Activated naive CD8-positive, alpha-beta T cell treated with anti-CD3 and anti-CD28 coated beads, Interleukin-2, amount 10 ng/mL, durations not matched to agents 7 days and 5 days (primary cell): ENCODE data around the gene PSMC3IP. TPM values are rescaled to one million over a fixed set of nuclear protein-coding genes. Genes with fewer than 3 reads are reported as not detected.

ENCODE experiments used
- ATAC-seq: fragments of 150-1000 bp; cut with Tn5 transposase; one replicate; pipeline ENCODE4 v1.10.0; 2021; ENCODE audit warnings: low read depth, moderate library complexity
- POLR2A ChIA-PET: fragments of 350-600 bp; sonication (Branson Sonifier 250); formaldehyde crosslinking; loops from one replicate; lab custom pipeline; 2021; ENCODE audit warnings: antibody characterized with exemption; lab: Charles Lee
- DNase-seq: peaks from one replicate; pipeline ENCODE4 v3.0.0; 2021
- H3K27ac Mint-ChIP-seq: one replicate; pipeline ENCODE4 v1.8.0; 2022; ENCODE audit warnings: mild to moderate bottlenecking, mixed read lengths
- H3K27me3 Mint-ChIP-seq: one replicate; pipeline ENCODE4 v1.8.0; 2022; ENCODE audit warnings: mild to moderate bottlenecking, moderate library complexity, mixed read lengths
- H3K36me3 Mint-ChIP-seq: one replicate; pipeline ENCODE4 v1.8.0; 2021; ENCODE audit warnings: mild to moderate bottlenecking, mixed read lengths
- H3K4me1 Mint-ChIP-seq: one replicate; pipeline ENCODE4 v1.8.0; 2021; ENCODE audit warnings: mixed read lengths
- H3K4me3 Mint-ChIP-seq: one replicate; pipeline ENCODE4 v1.8.0; 2022; ENCODE audit warnings: mild to moderate bottlenecking, moderate library complexity, mixed read lengths
- H3K9me3 Mint-ChIP-seq: one replicate; pipeline ENCODE4 v1.8.0; 2021; ENCODE audit warnings: mixed read lengths
- total RNA-seq, 2 experiments: library from RNA; stranded (reverse); gene quantifications; one replicate each; pipeline ENCODE4 v1.2.3, GENCODE V29; 2021

PSMC3IP gene
- total RNA-seq, 2 experiments from 2014 or later = 15.9 to 16.9 TPM

DNA sequence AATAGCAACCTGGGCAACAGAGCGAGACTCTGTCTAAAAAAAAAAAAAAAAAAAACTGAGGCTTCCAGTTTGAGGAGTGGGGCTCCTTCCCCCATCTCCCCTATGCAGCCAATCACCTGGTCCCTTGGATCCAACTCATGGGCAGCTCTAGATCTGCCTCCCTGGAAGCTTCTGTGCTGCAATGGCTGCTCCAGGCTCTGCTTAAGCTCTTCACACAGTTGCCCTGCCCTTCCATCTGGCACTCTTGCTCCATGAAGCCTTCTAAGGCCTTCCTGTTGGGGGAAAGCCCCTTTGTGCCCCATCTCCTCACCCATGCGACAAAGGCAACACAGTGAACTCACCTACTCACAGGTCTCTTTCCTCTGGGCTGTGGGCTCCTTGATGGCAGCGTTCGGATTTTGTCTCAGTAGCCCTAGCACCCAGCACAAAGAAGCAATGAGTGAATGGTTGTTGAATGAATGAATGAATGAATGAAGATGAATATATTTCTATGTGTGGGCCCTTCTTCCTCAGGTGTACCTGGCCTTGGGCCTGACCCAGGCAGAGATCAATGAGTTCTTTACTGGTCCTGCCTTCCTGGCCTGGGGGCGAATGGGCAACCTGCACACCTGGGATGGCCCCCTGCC, 39.6 kb downstream of the PSMC3IP start:
- H3K27ac Mint-ChIP-seq = peak overlapping the region; percentile 61

DNA sequence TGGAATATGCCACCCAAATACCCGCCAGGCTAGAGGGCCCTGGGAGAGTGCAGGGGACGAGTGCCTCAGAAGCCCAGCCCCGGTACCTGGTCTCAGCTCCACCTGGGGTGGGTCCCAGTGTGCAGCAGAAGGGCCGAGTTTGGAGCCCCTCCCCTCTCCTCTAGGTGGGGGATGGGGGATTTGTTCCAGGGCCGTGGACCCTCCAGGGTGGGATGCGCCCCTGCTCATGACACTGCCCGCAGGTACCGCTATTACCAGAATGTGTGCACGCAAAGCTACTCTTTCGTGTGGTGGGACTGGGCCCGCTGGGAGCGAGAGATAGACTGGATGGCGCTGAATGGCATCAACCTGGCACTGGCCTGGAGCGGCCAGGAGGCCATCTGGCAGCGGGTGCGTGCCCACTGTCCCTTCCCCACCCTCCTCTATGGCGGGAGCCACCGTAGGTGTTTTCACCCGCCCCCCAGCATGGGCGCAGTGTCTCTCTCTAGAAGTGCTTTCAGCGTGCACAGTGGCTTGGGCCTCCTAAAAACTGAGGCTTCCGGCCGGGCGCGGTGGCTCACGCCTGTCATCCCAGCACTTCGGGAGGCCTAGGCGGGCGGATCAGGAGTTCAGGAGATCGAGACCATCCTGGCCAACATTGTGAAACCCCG, 40.2 kb downstream of the PSMC3IP start:
- peak overlapping the region; percentile 73 for H3K27ac Mint-ChIP-seq
- H3K27me3 Mint-ChIP-seq = peaks cover 2% of the 10 kb centered on the region
- H3K9me3 Mint-ChIP-seq = no peaks in the 10 kb centered on the region
- peak overlapping the region; percentile 88 for H3K4me3 Mint-ChIP-seq
- peaks cover 38% of the 10 kb centered on the region for H3K4me1 Mint-ChIP-seq
- ATAC-seq (no peak), DNase-seq (no peak)
- POLR2A ChIA-PET = interaction anchor here (0.7 to 2.8 kb wide), 7 partner anchors 12 to 289 kb away, joined by 3 to 17 read pairs (median 6); partner anchors contain the start of genes MLX, PSMC3IP and STAT5A
- peaks cover 11% of the 10 kb centered on the region for H3K36me3 Mint-ChIP-seq

More for the DNA sequence above, 39.6 kb downstream of the PSMC3IP start:
- Mint-ChIP-seq H3K9me3 (no peaks in the 10 kb centered on the region), H3K36me3 (peaks cover 11% of the 10 kb centered on the region), H3K27me3 (peaks cover 2% of the 10 kb centered on the region), H3K4me3 (peak overlapping the region; percentile 88), H3K4me1 (peaks cover 38% of the 10 kb centered on the region)
- no peak for DNase-seq
- no peak for ATAC-seq
- POLR2A ChIA-PET = interaction anchor here (0.7 to 2.8 kb wide), 3 partner anchors 16 to 290 kb away, joined by 3 to 17 read pairs (median 9); partner anchors contain the start of gene MLX

DNA sequence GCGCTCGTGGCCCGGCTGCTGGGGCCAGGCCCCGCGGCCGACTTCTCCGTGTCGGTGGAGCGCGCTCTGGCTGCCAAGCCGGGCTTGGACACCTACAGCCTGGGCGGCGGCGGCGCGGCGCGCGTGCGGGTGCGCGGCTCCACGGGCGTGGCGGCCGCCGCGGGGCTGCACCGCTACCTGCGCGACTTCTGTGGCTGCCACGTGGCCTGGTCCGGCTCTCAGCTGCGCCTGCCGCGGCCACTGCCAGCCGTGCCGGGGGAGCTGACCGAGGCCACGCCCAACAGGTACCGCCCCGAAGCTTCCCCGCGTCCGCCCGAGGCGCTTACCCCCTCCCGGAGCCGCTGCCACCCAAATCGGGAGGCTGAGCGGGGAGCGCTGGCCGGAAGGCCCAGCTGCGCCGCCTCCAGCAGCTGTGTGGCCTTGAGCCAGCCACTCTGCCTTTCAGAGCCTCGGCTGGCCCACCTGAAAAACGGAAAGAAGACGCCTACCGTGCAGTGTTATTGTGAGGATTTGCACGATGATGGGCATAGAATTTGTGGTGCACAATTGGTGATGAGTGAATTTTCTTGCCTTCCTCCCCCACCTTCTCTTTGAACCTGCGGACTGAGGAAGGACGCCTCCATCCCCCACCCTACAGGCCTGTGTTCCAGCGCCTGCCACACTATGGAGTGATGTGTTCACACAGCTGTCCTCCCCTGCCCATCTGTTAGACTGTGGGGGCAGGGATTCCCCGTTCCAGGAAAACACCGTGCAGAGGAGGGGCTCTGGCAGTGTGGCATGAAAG, 41.0 kb downstream of the PSMC3IP start:
- DNase-seq (peak; percentile 84), ATAC-seq (peak; percentile 68)
- POLR2A ChIA-PET = interaction anchor here (0.5 to 2.8 kb wide), 15 partner anchors 9 to 824 kb away, joined by 3 to 17 read pairs (median 5); partner anchors contain the start of genes MLX, PSMC3IP and STAT5A
- Mint-ChIP-seq H3K27ac (peak overlapping the region; percentile 73), H3K36me3 (peaks cover 11% of the 10 kb centered on the region), H3K4me3 (peak overlapping the region; percentile 88), H3K4me1 (peaks cover 37% of the 10 kb centered on the region), H3K9me3 (no peaks in the 10 kb centered on the region), H3K27me3 (peaks cover 2% of the 10 kb centered on the region)

DNA sequence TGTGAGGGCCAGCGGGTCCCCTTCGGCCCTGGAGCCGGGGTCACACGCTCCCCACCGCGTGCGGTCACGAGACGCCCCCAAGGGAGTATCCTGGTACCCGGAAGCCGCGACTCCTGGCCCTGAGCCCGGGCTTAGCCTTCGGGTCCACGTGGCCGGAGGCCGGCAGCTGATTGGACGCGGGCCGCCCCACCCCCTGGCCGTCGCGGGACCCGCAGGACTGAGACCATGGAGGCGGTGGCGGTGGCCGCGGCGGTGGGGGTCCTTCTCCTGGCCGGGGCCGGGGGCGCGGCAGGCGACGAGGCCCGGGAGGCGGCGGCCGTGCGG, 41.5 kb downstream of the PSMC3IP start, which contains the start of gene NAGLU:
NAGLU (plus strand) TSS at position 194 of the 324 bp plus-strand sequence; CDS start at position 226, 32 bp downstream.
- ATAC-seq (peak; percentile 87), DNase-seq (peak; percentile 91)
- Mint-ChIP-seq H3K4me3 (peak within 1 kb of the TSS; percentile 88), H3K36me3 (peaks cover 11% of the 10 kb centered on the region), H3K27me3 (peaks cover 2% of the 10 kb centered on the region), H3K9me3 (no peaks in the 10 kb centered on the region), H3K4me1 (peaks cover 37% of the 10 kb centered on the region), H3K27ac (peak within 1 kb of the TSS; percentile 79)
- POLR2A ChIA-PET = interaction anchor here (0.8 to 2.8 kb wide), 15 partner anchors 9 to 825 kb away, joined by 3 to 17 read pairs (median 4); partner anchors contain the start of genes DHX58, MLX, PSMC3IP and STAT5A

DNA sequence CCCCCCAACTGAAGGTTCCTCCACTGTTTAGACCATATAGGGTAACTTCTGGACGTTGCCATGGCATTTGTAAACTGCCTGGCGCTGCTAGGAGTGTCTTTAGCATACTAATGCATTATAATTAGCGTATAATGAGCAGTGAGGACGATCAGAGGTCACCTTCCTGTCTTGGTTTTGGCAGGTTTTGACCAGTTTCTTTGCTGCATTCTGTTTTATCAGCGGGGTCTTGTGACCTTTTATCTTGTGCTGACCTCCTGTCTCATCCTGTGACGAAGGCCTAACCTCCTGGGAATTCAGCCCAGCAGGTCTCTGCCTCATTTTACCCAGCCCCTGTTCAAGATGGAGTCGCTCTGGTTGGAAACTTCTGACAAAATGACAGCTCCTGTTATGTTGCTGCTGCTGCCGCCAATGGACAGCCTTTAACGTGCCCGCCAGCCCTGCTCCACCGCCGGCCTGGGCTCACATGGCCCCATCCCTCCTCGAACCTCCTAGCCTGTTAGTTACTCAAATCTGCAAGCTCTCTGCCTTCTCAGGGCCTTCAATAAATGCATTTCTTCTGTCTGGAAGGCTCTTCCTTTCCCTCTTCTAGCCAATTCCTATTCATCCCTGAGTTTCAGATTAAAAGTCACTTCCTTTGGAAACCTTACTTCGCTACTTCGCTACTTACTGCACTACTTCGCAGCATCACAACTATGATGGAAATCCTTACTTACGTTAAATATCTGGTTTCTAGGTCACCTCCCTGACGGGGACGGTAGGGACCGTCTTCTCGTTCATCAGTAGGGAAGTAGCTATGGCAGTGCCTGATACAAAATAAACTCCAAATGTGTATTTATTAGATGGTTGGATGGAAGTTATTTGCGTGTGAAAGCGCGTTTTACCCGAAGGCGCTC, 42.1 kb downstream of the PSMC3IP start:
- H3K4me1 Mint-ChIP-seq = peaks cover 38% of the 10 kb centered on the region
- H3K9me3 Mint-ChIP-seq = no peaks in the 10 kb centered on the region
- H3K27me3 Mint-ChIP-seq = peaks cover 2% of the 10 kb centered on the region
- POLR2A ChIA-PET = interaction anchor here (0.8 to 2.8 kb wide), 14 partner anchors 8 to 825 kb away, joined by 3 to 17 read pairs (median 4); partner anchors contain the start of genes DHX58, MLX, PSMC3IP and STAT5A
- DNase-seq (no peak), ATAC-seq (no peak)
- H3K4me3 Mint-ChIP-seq = peak overlapping the region; percentile 87
- peak overlapping the region; percentile 79 for H3K27ac Mint-ChIP-seq
- peaks cover 11% of the 10 kb centered on the region for H3K36me3 Mint-ChIP-seq

DNA sequence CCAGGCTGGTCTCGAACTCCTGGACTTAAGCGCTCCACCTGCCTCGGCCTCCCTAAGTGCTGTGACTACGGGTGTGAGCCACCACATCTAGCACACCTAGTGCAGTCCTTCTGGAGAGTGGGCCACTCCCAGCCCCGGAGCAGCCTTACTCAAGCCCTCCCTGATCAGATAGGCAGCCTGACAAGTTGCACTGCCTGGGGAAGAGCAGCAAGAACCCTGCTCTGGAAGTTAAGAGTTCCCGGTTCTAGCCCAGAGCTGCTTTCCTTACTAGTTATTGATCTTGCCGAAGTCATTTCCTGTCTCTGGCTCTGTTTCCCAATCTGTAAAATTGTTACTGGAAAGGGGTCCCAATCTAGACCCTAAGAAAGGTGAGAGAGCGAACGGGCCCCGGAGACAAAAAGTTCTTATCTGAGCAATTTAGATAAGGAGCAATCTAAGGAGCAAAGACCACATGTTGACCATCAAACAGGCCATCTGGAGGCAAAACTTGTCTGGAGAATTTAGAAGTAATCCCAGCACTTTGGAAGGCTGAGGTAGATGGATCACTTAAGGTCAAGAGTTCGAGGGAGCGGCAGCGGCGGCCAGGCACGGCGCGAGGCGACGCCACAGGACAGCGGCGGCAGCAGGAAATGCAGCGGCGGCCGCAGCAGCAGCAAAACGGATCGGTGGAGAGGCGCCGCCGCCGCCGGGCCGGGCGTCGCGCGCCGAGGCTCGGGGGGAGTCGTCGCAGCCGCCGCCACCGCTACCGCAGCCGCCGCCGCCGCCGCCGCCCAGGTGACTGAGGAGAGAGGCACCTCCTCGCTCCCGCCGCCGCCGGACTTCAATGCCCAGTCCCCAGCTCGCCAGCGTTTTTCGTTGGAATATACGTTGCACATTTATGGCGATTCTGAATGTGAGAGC, 45.8 kb downstream of the PSMC3IP start:
- POLR2A ChIA-PET = interaction anchor here (0.7 to 2.1 kb wide), 2 partner anchors 9 to 335 kb away, joined by 6 to 7 read pairs; no protein-coding TSS in a partner anchor
- Mint-ChIP-seq H3K27me3 (peaks cover 2% of the 10 kb centered on the region), H3K9me3 (no peaks in the 10 kb centered on the region), H3K4me1 (peaks cover 42% of the 10 kb centered on the region), H3K36me3 (peaks cover 2% of the 10 kb centered on the region), H3K27ac (peak overlapping the region; percentile 75), H3K4me3 (peak overlapping the region; percentile 79)
- peak; percentile 72 for DNase-seq
- peak; percentile 12 for ATAC-seq

DNA sequence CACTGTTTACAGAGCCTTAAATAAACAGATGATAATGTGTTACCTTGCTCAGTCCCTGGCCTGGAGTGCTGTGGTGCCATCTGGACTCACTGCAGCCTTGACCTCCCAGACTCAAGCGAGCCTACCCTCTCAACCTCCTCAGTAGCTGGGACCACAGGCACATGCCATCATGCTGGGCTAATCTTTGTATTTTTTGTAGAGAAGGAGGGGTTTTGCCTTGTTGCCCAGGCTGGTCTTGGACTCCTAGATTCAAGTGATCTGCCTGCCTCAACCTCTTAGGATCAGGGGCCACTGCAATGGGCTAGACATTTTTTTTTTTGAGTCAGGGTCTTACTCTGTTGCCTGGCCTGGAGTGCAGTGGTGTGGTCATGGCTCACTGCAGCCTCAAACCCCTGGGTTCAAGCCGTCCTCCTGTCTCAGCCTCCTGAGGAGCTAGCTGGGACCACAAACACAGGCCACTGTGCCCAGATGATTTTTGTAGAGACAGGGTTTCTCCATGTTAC, 46.5 kb downstream of the PSMC3IP start:
- Mint-ChIP-seq H3K4me1 (peaks cover 45% of the 10 kb centered on the region), H3K27me3 (peaks cover 2% of the 10 kb centered on the region), H3K9me3 (no peaks in the 10 kb centered on the region), H3K4me3 (peak overlapping the region; percentile 79), H3K36me3 (peaks cover 2% of the 10 kb centered on the region), H3K27ac (peak overlapping the region; percentile 61)
- POLR2A ChIA-PET = interaction anchor here (1.4 to 2.1 kb wide), 2 partner anchors 10 to 218 kb away, joined by 6 read pairs; no protein-coding TSS in a partner anchor
- ATAC-seq (no peak), DNase-seq (no peak)

DNA sequence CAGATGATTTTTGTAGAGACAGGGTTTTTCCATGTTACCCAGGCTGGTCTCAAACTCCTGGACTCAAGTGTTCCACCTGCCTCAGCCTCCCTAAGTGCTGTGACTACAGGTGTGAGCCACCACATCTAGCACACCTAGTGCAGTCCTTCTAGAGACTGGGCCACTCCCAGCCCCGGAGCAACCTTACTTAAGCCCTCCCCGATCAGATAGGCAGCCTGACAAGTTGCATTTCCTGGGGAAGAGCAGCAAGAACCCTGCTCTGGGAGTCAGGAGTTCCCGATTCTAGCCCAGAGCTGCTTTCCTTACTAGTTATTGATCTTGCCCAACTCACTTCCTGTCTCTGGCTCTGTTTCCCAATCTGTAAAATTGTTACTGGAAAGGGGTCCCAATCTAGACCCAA, 48.5 kb downstream of the PSMC3IP start:
- DNase-seq (no peak), ATAC-seq (no peak)
- no peak overlapping the region for H3K4me3 Mint-ChIP-seq
- peaks cover 6% of the 10 kb centered on the region for H3K27me3 Mint-ChIP-seq
- H3K27ac Mint-ChIP-seq = peak overlapping the region; percentile 89
- H3K36me3 Mint-ChIP-seq = no peaks in the 10 kb centered on the region
- peaks cover 41% of the 10 kb centered on the region for H3K4me1 Mint-ChIP-seq
- no peaks in the 10 kb centered on the region for H3K9me3 Mint-ChIP-seq
- POLR2A ChIA-PET = interaction anchor here (0.7 to 1.2 kb wide), 2 partner anchors 11 to 275 kb away, joined by 3 read pairs; no protein-coding TSS in a partner anchor

DNA sequence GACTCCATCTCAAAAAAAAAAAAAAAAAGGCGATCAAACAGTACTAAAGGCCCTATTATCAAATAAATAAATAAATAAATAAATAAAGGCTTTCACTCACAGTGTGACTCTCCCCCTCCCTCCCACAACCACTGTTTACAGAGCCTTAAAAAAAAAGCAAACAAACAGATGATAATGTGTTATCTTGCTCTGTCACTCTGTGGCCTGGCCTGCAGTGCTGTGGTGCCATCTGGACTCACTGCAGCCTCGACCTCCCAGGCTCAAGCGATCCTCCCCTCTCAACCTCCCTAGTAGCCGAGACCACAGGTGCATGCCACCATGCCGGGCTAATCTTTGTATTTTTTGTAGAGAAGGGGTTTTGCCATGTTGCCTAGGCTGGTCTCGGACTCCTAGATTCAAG, 49.6 kb downstream of the PSMC3IP start:
- ATAC-seq (no peak), DNase-seq (no peak)
- H3K4me1 Mint-ChIP-seq = peaks cover 41% of the 10 kb centered on the region
- POLR2A ChIA-PET = interaction anchor here (0.8 to 1.3 kb wide), 3 partner anchors 8 to 113 kb away, joined by 3 to 5 read pairs (median 4); partner anchors contain the start of gene NAGLU
- peaks cover 3% of the 10 kb centered on the region for H3K27me3 Mint-ChIP-seq
- H3K4me3 Mint-ChIP-seq = no peak overlapping the region
- H3K36me3 Mint-ChIP-seq = no peaks in the 10 kb centered on the region
- H3K27ac Mint-ChIP-seq = no peak overlapping the region
- H3K9me3 Mint-ChIP-seq = no peaks in the 10 kb centered on the region

DNA sequence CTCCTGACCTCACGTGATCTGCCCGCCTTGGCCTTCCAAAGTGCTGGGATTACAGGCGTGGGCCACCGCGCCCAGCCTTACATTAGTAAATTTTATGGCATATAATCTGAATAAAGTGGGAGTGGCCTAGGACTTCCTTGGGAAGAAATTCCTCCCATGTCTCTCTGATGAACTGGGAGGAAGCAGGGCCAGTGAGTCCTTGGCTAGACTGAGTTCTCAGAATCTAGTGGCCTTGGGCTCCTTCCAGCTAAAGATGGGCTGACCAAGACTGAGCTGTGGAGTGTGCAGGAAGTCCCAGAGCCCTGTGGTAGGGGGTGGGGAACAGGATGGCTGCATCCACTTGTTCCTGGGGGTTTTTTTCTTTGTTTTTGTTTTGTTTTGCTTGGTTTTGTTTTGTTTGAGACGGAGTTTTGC, 51.5 kb downstream of the PSMC3IP start:
- Mint-ChIP-seq H3K36me3 (no peaks in the 10 kb centered on the region), H3K27me3 (peaks cover 3% of the 10 kb centered on the region), H3K4me1 (peaks cover 32% of the 10 kb centered on the region), H3K9me3 (no peaks in the 10 kb centered on the region), H3K4me3 (no peak overlapping the region), H3K27ac (no peak overlapping the region)
- POLR2A ChIA-PET = no interaction called here
- ATAC-seq (no peak), DNase-seq (no peak)

DNA sequence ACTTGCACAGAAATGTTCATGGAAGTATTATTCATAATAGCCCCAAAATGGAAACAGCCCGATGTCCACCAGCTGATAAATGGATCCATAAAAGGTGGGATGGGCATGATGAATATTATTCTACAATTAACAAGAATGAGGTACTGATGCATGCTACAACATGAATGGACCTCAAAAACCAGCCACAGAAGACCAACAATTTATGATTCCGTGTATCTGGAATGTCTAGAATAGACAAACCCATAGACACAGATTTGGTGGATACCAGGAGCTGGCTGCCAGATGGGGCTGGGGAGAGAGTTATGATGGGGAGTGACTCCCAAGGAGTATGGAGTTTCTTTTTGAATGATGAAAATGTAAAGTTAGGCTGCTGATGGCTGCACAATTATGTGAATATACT, 52.3 kb downstream of the PSMC3IP start:
- Mint-ChIP-seq H3K36me3 (no peaks in the 10 kb centered on the region), H3K27ac (no peak overlapping the region), H3K27me3 (peaks cover 3% of the 10 kb centered on the region), H3K4me3 (no peak overlapping the region), H3K4me1 (peaks cover 24% of the 10 kb centered on the region), H3K9me3 (no peaks in the 10 kb centered on the region)
- DNase-seq (no peak), ATAC-seq (no peak)
- POLR2A ChIA-PET = no interaction called here
